SK-N-SH (cell line): ENCODE results near the gene TSBP1. TPM values are rescaled to one million over a fixed set of nuclear protein-coding genes. Genes with fewer than 3 reads are reported as not detected.

Source experiments
- CTCF ChIA-PET: fragments of 300-600, 350-600 bp; formaldehyde crosslinking; extraction: SDS; loops from one replicate; lab custom pipeline; 2021; lab: Yijun Ruan, JAX
- POLR2A ChIA-PET: fragments of 350-600 bp; sonication (Branson Sonifier 250); formaldehyde crosslinking; extraction: SDS; loops from one replicate; lab custom pipeline; 2020; ENCODE audit warnings: antibody characterized with exemption, inconsistent platforms; lab: Yijun Ruan, JAX
- DNase-seq: peaks from one replicate; pipeline ENCODE4 v3.0.0; 2012
- H2AFZ ChIP-seq: fragments of 200-600 bp; sonication (generic); 2 replicates; pipeline ENCODE4 v1.8.1; 2016; ENCODE audit warnings: antibody characterized with exemption, mild to moderate bottlenecking, low read depth
- H3F3A ChIP-seq: fragments of 200-600 bp; sonication (generic); replicated peaks from 2 replicates; pipeline ENCODE3; 2016; ENCODE audit warnings: antibody characterized with exemption, mild to moderate bottlenecking; ENCODE audit not compliant: insufficient read depth
- H3K27ac ChIP-seq, 2 experiments: fragments of 200-500 bp in 1 of 2; fragments of 200-600 bp in 1 of 2; sonication (Bioruptor generic) in 1 of 2; sonication (generic), shearing (Covaris generic) in 1 of 2; 2 replicates each; pipeline versions ENCODE4 v1.5.1 to v1.6.1; 2014 to 2016; ENCODE audit warnings: low read depth in 2 of 2, inconsistent platforms in 1 of 2, low read length in 1 of 2, mild to moderate bottlenecking in 1 of 2, mixed read lengths in 1 of 2
- H3K27me3 ChIP-seq: fragments of 200-600 bp; sonication (generic), shearing (Covaris generic); 2 replicates; pipeline ENCODE4 v1.6.1; 2016; ENCODE audit warnings: mixed run types; ENCODE audit not compliant: insufficient read depth
- H3K36me3 ChIP-seq, 2 experiments: fragments of 200-500 bp in 1 of 2; fragments of 200-600 bp in 1 of 2; sonication (Bioruptor generic) in 1 of 2; sonication (generic) in 1 of 2; replicated peaks in 1 of 2; 2 replicates each; pipeline versions ENCODE3 to v1.5.1; 2014 to 2016; ENCODE audit warnings: low read length in 1 of 2, mild to moderate bottlenecking in 1 of 2; ENCODE audit not compliant: insufficient read depth in 2 of 2, control insufficient read depth in 1 of 2
- H3K4me1 ChIP-seq, 2 experiments: fragments of 200-500 bp in 1 of 2; fragments of 200-600 bp in 1 of 2; sonication (Bioruptor generic) in 1 of 2; sonication (generic), shearing (Covaris generic) in 1 of 2; 2 replicates each; pipeline versions ENCODE4 v1.5.1 to v1.6.1; 2014 to 2016; ENCODE audit warnings: low read depth in 1 of 2, low read length in 1 of 2, mixed run types in 1 of 2; ENCODE audit not compliant: insufficient read depth in 2 of 2, control insufficient read depth in 1 of 2
- H3K4me2 ChIP-seq: fragments of 200-600 bp; sonication (generic), shearing (Covaris generic); 2 replicates; pipeline ENCODE4 v1.6.1; 2017; ENCODE audit warnings: mixed run types
- H3K4me3 ChIP-seq, 2 experiments: fragments of 200-500 bp in 1 of 2; fragments of 200-600 bp in 1 of 2; sonication (Bioruptor generic) in 1 of 2; sonication (generic), shearing (Covaris generic) in 1 of 2; 2 replicates each; pipeline versions ENCODE4 v1.5.1 to v1.8.1; 2014 to 2016; ENCODE audit warnings: low read depth in 2 of 2, inconsistent platforms in 1 of 2, low read length in 1 of 2, mild to moderate bottlenecking in 1 of 2, mixed read lengths in 1 of 2, moderate library complexity in 1 of 2
- H3K79me2 ChIP-seq: fragments of 200-600 bp; sonication (generic); 2 replicates; pipeline ENCODE4 v1.8.1; 2017; ENCODE audit warnings: mild to moderate bottlenecking; ENCODE audit not compliant: insufficient read depth
- H3K9ac ChIP-seq: fragments of 200-600 bp; sonication (generic); 2 replicates; pipeline ENCODE4 v1.6.1; 2017; ENCODE audit warnings: mixed run types
- H3K9me2 ChIP-seq: fragments of 200-600 bp; sonication (generic); 2 replicates; pipeline ENCODE4 v1.6.1; 2017; ENCODE audit warnings: mixed run types
- H3K9me3 ChIP-seq: fragments of 200-600 bp; sonication (generic); 2 replicates; pipeline ENCODE4 v1.6.1; 2017; ENCODE audit warnings: mixed run types, mild to moderate bottlenecking, moderate library complexity
- H4K20me1 ChIP-seq: fragments of 200-600 bp; sonication (generic); 2 replicates; pipeline ENCODE4 v1.6.1; 2017; ENCODE audit warnings: mild to moderate bottlenecking, mixed run types; ENCODE audit not compliant: insufficient read depth
- CHD2 ChIP-seq: fragments of 150-350 bp; IDR thresholded peaks from 2 replicates; pipeline ENCODE4 v1.6.1; 2018; ENCODE audit warnings: low read length; ENCODE audit not compliant: partially characterized antibody
- EP300 ChIP-seq, 2 experiments: IDR thresholded peaks; 2 replicates each; pipeline versions ENCODE4 v1.4.0 to v1.6.1; 2012; ENCODE audit warnings: borderline replicate concordance in 1 of 2, low read depth in 1 of 2, low read length in 1 of 2
- EZH2phosphoT487 ChIP-seq: fragments of 200-600 bp; sonication (generic); IDR thresholded peaks from 2 replicates; pipeline ENCODE4 v1.6.1; 2017; ENCODE audit warnings: low read depth, mixed run types, mild to moderate bottlenecking, antibody characterized with exemption, moderate library complexity, borderline replicate concordance
- GABPA ChIP-seq: IDR thresholded peaks from 2 replicates; pipeline ENCODE4 v1.4.0; 2012; ENCODE audit warnings: low read depth, mild to moderate bottlenecking
- GATA2 ChIP-seq: sonication (generic); formaldehyde crosslinking; IDR thresholded peaks from 2 replicates; pipeline ENCODE4 v1.5.0; 2020; ENCODE audit warnings: mild to moderate bottlenecking, missing genetic modification reagents
- IRF3 ChIP-seq: fragments of 150-350 bp; IDR thresholded peaks from 2 replicates; pipeline ENCODE4 v1.6.1; 2016; ENCODE audit warnings: mild to moderate bottlenecking, low read depth, low read length
- JUND ChIP-seq: IDR thresholded peaks from 2 replicates; pipeline ENCODE4 v1.4.0; 2012
- MAX ChIP-seq: IDR thresholded peaks from 2 replicates; pipeline ENCODE4 v1.4.0; 2012; ENCODE audit warnings: low read depth
- RAD21 ChIP-seq: IDR thresholded peaks from 2 replicates; pipeline ENCODE4 v1.6.1; 2012; ENCODE audit warnings: mild to moderate bottlenecking, low read length
- SIN3A ChIP-seq: IDR thresholded peaks from 2 replicates; pipeline ENCODE4 v1.6.1; 2012; ENCODE audit warnings: low read depth, mild to moderate bottlenecking, low read length, moderate library complexity, borderline replicate concordance
- TAF1 ChIP-seq: IDR thresholded peaks from 2 replicates; pipeline ENCODE4 v1.6.1; 2012; ENCODE audit warnings: low read depth, mild to moderate bottlenecking, low read length, moderate library complexity, borderline replicate concordance
- TCF12 ChIP-seq: IDR thresholded peaks from 2 replicates; pipeline ENCODE4 v1.4.0; 2012
- TEAD4 ChIP-seq: IDR thresholded peaks from 2 replicates; pipeline ENCODE4 v1.4.0; 2012; ENCODE audit warnings: mild to moderate bottlenecking, borderline replicate concordance; ENCODE audit not compliant: insufficient read depth
- USF2 ChIP-seq: fragments of 150-350 bp; IDR thresholded peaks from 2 replicates; pipeline ENCODE4 v1.6.1; 2017; ENCODE audit warnings: antibody characterized with exemption, low read length, low read depth, borderline replicate concordance
- YY1 ChIP-seq: IDR thresholded peaks from 2 replicates; pipeline ENCODE4 v1.4.0; 2012; ENCODE audit warnings: low read depth, mild to moderate bottlenecking
- WGBS: methylation state at CpG from one replicate; pipeline ENCODE4 v1.1.6; 2017; ENCODE audit warnings: low lambda C conversion rate; 5-methylcytosine and 5-hydroxymethylcytosine counted together
- polyA plus RNA-seq, 3 experiments: library from polyadenylated mRNA; depleted of rRNA; stranded (reverse); fragments of >200 nt; gene quantifications; 2 replicates each; pipeline ENCODE4 v1.2.3, GENCODE V29; 2012

The TSBP1 gene
- polyA plus RNA-seq, 1 of the 3 experiments (the other 2 are of a cell fraction), result not detected

- TF ChIP-seq YY1 (no peak), EP300 (IDR thresholded peaks at IDR 0.05; ENCODE audit: borderline replicate concordance in 1 of 2, low read depth in 1 of 2, low read length in 1 of 2) (no peak), TAF1 (no peak), RAD21 (no peak), EZH2phosphoT487 (no peak), MAX (no peak), TEAD4 (no peak), TCF12 (no peak)
- CTCF ChIA-PET, result no interaction called here
- Histone ChIP-seq H3K27me3 (peaks cover 37% of the 10 kb centered on the region; the same call in 1 of the 2 replicates), H3K4me2 (no peak overlapping the region), H3K79me2 (no peaks in the 10 kb centered on the region), H3K36me3 (no peaks in the 10 kb centered on the region), H3K4me3 (no peak overlapping the region), H3K9me2 (no peaks in the 10 kb centered on the region), H3K27ac (no peak overlapping the region), H3K4me1 (no peaks in the 10 kb centered on the region), H3K9me3 (no peaks in the 10 kb centered on the region), H4K20me1 (no peaks in the 10 kb centered on the region), H3F3A (no peaks in the 10 kb centered on the region), H3K9ac (no peak overlapping the region), H2AFZ (no peak overlapping the region)
- POLR2A ChIA-PET, result no interaction called here
- DNase-seq, result no peak
These were observed 42.6 kb downstream of the TSBP1 start for GRCh38 chr6:32329141-32329540.

GRCh38 chr6:32327103-32327502, 44.6 kb downstream of the TSBP1 start:
- no peak overlapping the region for H3K27ac ChIP-seq
- WGBS, result 2% methylated on average over 3 of the region's 3 CpGs
- no peaks in the 10 kb centered on the region for H4K20me1 ChIP-seq
- H3K36me3 ChIP-seq, result no peaks in the 10 kb centered on the region
- peaks cover 36% of the 10 kb centered on the region; the same call in 1 of the 2 replicates for H3K27me3 ChIP-seq
- no peak for DNase-seq
- no peaks in the 10 kb centered on the region for H3F3A ChIP-seq
- no peaks in the 10 kb centered on the region for H3K4me1 ChIP-seq
- no peaks in the 10 kb centered on the region for H3K79me2 ChIP-seq
- TF ChIP-seq GATA2 (CRISPR knock-in tag) (no peak), USF2 (no peak), GABPA (no peak), IRF3 (no peak), SIN3A (no peak), TEAD4 (no peak), RAD21 (no peak), JUND (no peak), CHD2 (no peak), MAX (no peak)
- H3K9ac ChIP-seq, result no peak overlapping the region
- H3K9me3 ChIP-seq, result no peaks in the 10 kb centered on the region
- H3K9me2 ChIP-seq, result no peaks in the 10 kb centered on the region
- H3K4me2 ChIP-seq, result no peak overlapping the region
- ChIA-PET CTCF (no interaction called here), POLR2A (no interaction called here)
- H2AFZ ChIP-seq, result no peak overlapping the region
- no peak overlapping the region for H3K4me3 ChIP-seq
